ENCODE data around the gene ESPL1. TPM values are rescaled to one million over a fixed set of nuclear protein-coding genes. Genes with fewer than 3 reads are reported as not detected.

The ESPL1 gene
- total RNA-seq, 4 donors from 2014 or later: 0.13 to 1.5 (median 0.52) TPM

DNA sequence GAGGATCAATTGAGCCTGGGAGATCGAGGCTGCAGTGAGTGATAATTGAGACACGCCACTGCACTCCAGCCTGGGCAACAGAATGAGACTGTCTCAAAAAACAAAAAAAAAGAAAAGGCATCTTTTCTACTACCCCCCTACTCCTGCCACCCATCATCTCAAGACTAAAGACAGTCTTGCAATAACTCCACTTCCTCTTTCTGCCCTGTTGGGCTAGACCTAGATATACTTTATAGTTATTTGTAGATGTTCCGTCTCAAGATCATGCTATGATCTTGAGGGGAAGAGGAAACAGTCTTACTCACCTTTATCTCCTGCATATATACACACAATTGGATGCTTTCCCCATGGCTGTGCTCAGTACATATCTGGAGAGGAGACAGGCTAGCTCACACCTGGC lies 12.1 kb upstream of the ESPL1 start:
- no peak for DNase-seq

GRCh38 chr12:53258541-53259539 lies 9.3 kb upstream of the ESPL1 start:
- H3K9me3 ChIP-seq: no peaks in the 10 kb centered on the region
- no peak overlapping the region for H3K4me3 ChIP-seq (replicated peaks in 1 of 3)
- DNase-seq: no peak
- no peak for TF ChIP-seq POLR2A (IDR thresholded peaks at IDR 0.05)
- TF ChIP-seq, protein P1, sequence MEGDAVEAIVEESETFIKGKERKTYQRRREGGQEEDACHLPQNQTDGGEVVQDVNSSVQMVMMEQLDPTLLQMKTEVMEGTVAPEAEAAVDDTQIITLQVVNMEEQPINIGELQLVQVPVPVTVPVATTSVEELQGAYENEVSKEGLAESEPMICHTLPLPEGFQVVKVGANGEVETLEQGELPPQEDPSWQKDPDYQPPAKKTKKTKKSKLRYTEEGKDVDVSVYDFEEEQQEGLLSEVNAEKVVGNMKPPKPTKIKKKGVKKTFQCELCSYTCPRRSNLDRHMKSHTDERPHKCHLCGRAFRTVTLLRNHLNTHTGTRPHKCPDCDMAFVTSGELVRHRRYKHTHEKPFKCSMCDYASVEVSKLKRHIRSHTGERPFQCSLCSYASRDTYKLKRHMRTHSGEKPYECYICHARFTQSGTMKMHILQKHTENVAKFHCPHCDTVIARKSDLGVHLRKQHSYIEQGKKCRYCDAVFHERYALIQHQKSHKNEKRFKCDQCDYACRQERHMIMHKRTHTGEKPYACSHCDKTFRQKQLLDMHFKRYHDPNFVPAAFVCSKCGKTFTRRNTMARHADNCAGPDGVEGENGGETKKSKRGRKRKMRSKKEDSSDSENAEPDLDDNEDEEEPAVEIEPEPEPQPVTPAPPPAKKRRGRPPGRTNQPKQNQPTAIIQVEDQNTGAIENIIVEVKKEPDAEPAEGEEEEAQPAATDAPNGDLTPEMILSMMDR (IDR thresholded peaks at IDR 0.05): no peak
- intact Hi-C loops (cut with DNase I): no loop called here
- H3K27me3 ChIP-seq: no peaks in the 10 kb centered on the region
- 67 to 70% methylated on average over 7 of the region's 7 CpGs for WGBS, 2 donors
- no peak overlapping the region for H3K27ac ChIP-seq
- no peaks in the 10 kb centered on the region for H3K4me1 ChIP-seq
- H3K36me3 ChIP-seq: peaks cover 0 to 2% of the 10 kb centered on the region in 2 donors

More for the DNA sequence above, 12.1 kb upstream of the ESPL1 start:
- Histone ChIP-seq H3K9me3 (no peaks in the 10 kb centered on the region), H3K27me3 (no peaks in the 10 kb centered on the region), H3K36me3 (peaks cover 0 to 4% of the 10 kb centered on the region in 2 donors), H3K4me3 (replicated peaks in 1 of 3) (no peak overlapping the region), H3K27ac (no peak overlapping the region), H3K4me1 (peaks cover 13 to 14% of the 10 kb centered on the region in 2 donors)
- 89 to 90% methylated on average over 3 of the region's 3 CpGs for WGBS, 2 donors
- intact Hi-C loops (cut with DNase I): no loop called here
- no peak for TF ChIP-seq POLR2A (IDR thresholded peaks at IDR 0.05)
- TF ChIP-seq, protein P1 (IDR thresholded peaks at IDR 0.05): no peak

- Histone ChIP-seq H3K4me3 (replicated peaks in 1 of 3) (no peak overlapping the region), H3K27me3 (no peaks in the 10 kb centered on the region), H3K27ac (no peak overlapping the region), H3K36me3 (no peaks in the 10 kb centered on the region), H3K9me3 (no peaks in the 10 kb centered on the region), H3K4me1 (no peaks in the 10 kb centered on the region)
- intact Hi-C loops (cut with DNase I): no loop called here
- no peak for TF ChIP-seq POLR2A (IDR thresholded peaks at IDR 0.05)
- TF ChIP-seq, protein P1 (IDR thresholded peaks at IDR 0.05): no peak
- 87 to 89% methylated on average over 6 of the region's 6 CpGs for WGBS, 2 donors
- DNase-seq: no peak
Observed at GRCh38 chr12:53259891-53260290, 8.2 kb upstream of the ESPL1 start.

GRCh38 chr12:53265783-53266182 lies 2.3 kb upstream of the ESPL1 start:
- H3K4me3 ChIP-seq (replicated peaks in 1 of 3): no peak overlapping the region
- no peaks in the 10 kb centered on the region for H3K36me3 ChIP-seq
- TF ChIP-seq, protein P1 (IDR thresholded peaks at IDR 0.05): no peak
- TF ChIP-seq POLR2A (IDR thresholded peaks at IDR 0.05): no peak
- intact Hi-C loops (cut with DNase I): no loop called here
- no peaks in the 10 kb centered on the region for H3K27me3 ChIP-seq
- H3K4me1 ChIP-seq: peaks cover 0 to 5% of the 10 kb centered on the region in 2 donors
- no peaks in the 10 kb centered on the region for H3K9me3 ChIP-seq
- WGBS, 2 donors: 81 to 86% methylated on average over 2 of the region's 2 CpGs
- DNase-seq: no peak
- H3K27ac ChIP-seq: no peak overlapping the region
